Measurements from ENCODE around the gene BPGM.
"Not testable (repeated sequence)": the region's sequence is repeated elsewhere in the genome, so short reads cannot be mapped to it uniquely, and the experiment has no call there.

Gene BPGM

DNA sequence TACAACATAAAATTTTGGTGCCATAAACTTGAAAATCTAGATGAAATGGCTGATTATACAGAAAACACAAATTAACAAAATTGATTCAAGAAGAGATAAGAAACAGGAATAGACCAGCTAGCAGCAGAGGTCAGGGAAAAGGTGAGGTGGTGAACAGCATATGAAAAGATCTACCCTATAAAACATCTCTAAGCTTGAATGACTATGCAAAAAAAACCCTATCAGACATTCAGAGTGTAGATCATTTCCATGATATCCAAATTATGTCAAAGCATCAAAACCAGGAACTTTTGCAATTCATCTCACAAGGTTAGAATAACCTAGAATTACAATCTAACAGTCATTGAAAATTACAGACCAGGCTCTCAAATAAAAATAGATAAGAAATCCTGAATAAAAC, 14.6 kb upstream of the BPGM start:
- no peak for DNase-seq (ENCODE audit: low read depth)

DNA sequence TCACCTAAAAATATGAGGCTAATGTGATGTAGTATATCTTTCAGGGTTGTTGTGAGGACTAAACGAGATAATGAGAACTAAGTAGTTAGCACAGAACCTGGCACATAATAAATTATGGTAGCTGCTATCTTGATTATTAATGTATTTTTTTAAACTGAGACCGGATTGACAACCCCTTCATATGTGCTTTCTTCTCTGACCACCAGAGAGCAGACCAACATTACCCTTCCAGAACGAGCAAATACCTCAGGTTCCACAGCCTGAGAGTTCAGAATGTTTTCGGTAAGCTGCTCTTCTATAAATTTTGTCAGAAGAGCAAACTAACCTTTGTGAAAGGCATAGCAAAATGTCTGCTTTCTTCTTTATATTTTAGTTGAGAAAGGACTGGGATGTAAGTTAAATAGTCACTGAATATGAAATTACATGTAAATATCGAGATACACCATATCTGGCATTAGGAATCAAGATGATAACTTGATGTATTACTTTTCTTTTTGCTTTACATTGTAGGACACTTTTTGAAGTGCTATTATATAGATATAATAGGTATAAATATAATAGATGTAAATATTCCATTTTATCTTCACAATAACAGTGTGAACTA, 13.6 kb upstream of the BPGM start:
- no peak for DNase-seq (ENCODE audit: low read depth)

DNA sequence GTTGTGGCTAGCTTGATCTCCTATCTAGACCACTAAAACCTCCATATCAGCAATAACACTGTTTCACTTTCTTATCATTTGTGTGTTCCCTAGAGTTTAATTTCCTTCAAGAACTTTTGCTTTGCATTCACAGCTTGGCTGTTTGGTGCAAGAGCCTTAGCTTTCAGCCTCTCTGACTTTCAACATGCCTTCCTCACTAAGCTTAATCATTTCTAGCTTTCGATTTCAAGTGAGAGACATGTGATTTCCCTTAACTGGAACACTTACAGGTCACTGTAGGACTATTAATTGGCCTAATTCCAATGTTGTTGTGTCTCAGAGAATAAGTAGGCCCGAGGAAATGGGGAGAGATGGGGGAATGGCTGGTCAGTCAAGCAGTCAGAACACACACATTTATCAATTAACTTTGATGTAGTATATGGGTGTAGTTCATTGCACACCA, 10.6 kb upstream of the BPGM start:
- DNase-seq (ENCODE audit: low read depth), result no peak

DNA sequence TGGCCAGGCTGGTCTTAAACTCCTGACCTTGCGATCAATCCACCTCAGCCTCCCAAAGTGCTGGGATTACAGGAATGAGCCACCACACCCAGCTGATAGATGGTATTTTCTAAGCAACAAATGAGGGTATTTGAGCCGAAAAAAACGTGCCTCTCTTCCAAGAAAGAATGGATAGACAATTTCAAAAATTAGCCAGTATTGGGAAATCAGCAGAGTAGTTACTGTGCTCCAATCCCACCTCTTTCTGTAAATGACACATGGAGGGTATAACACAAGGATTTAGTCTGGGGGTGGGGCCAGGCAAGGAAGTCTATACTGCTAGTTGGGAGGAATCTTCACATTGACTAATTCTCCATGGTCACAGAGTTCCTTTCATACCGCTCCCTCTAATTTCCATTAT, 9.2 kb upstream of the BPGM start:
- DNase-seq (ENCODE audit: low read depth), result no peak

DNA sequence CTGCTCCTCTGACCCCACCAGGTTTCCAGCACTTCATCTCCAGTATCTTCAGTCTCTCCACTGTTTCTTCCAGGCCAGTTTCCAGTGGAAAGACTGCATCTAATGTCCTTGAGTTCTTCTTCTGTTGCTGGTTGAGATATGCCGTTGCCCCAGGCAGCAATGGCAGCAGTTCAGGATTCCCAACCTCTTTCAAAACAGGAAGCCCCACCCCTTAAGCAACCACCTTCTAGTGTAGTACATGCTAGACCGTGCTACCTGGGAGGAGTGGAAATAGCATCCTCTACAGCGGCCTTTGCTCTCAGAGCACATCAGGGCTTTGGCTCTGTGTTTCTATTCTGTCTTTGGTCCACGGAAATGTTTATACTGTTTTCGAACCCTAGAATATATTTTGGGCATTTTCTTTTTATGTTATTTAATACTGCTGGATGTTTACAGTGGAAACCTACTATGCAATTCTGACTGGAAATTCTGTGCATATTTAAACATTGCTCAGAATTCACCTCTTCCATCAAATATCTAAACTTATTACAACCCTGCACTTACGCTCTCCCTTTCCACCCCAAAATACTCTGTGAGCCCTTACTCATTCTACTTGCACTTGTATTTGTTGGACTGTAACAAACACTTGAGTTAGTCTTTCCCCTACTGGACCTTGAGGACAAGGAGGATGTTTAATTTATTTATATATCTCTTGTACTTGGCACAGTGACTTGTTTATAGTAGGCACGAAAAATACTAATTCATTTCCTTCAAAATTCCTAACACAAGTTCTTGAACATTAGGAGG, 8.5 kb upstream of the BPGM start:
- no peak for DNase-seq (ENCODE audit: low read depth)

DNA sequence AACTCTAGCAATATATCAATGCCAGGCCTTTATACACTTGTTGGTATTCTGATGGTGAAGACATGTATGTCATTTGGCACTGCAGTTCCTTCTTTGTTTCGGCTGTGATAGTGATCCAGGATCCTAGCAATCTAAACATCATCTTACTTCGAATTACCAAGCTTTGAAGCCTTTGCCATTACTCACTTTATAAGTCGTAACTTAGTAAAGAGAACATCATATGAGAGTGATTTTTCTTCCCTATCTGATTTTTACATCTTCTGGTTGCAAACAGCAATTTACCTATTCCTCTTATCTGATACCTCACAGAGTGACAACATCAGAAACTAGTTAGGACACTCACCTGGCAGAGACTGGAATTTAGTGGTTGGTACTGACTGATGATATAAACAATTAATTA, 7.6 kb upstream of the BPGM start:
- DNase-seq (ENCODE audit: low read depth), result no peak

DNA sequence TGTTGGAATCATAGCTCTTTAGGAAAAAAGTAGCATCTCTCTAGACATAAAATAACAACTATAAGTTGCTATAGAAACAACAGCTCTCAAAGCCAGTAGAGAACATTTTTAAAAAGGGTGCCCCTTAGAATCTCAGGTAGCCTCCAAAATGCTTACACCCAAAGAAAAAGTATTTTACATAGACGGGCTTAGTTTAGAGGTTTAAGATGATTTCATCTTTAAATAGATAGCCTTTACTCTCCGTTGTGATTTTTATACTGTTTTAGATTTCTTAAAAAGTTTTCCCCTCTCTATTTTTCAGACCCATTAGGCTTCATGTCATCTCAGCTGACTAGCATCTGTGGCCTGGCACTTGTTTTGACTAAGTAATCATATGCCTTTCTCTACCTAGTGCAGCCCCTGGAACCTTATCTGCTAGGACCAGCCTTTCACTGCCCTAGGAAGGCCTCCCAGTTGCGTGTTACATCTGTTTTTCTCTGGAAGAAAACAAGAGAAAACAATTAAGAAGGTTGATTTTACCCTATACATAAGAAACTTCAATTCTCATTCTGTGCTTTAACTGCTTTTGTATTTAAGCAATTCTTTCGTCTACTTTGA, 6.9 kb upstream of the BPGM start:
- no peak for DNase-seq (ENCODE audit: low read depth)

DNA sequence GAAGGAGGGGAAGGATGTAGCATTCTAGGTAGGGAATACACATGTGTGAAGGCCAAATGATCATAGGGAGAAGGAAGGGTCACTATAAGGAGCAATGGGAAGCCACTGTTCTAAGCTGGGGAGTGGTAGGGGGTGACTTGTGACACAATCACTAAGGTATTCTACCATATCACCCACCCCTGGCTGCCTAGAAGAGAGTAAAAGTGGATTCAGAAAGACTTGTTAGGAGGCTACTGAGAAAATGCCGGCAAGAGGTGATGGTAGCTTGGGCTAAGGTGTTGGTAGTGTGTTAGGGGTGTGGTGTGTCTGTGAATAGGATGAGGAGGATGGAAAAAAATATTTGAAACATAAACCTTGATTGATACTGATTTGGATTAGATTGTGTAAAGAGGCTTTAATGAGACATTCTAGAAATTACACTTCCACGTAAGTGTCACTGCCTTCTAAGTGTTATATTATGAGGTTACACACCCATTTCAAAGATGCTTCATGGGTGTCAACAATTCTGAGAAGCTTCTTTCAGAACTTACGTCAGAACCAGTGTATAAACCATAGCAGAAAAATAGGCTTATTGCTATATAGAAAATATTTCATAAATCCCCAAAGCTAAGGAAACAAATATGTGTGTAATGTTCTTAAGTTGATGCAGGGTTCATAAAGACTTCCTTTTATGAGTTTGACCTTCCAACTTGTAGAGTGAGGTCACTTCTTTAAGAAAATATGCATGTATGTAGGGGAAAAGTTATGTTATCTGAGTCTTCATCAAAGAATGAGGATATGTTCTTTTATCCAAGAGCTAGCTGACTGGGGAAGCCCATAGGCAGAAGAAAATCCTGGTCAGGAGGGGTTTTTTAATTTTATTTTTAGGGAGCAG, 5.6 kb upstream of the BPGM start:
- DNase-seq (ENCODE audit: low read depth), result no peak

DNA sequence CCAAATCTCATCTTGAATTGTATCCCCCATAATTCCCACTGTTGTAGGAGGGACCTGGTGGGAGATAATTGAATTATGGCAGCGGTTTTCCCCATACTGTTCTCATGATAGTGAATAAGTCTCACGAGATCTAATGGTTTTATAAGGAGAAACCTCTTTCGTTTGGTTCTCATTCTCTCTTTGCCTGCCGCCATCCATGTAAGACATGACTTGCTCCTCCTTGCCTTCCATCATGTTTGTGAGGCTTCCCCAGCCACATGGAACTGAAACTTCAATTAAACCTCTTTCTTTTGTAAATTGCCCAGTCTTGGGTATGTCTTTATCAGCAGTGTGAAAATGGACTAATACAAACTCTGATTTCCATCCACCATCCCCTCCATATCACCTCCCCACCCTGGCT, 4.7 kb upstream of the BPGM start:
- not testable (repeated sequence) for DNase-seq (ENCODE audit: low read depth)

DNA sequence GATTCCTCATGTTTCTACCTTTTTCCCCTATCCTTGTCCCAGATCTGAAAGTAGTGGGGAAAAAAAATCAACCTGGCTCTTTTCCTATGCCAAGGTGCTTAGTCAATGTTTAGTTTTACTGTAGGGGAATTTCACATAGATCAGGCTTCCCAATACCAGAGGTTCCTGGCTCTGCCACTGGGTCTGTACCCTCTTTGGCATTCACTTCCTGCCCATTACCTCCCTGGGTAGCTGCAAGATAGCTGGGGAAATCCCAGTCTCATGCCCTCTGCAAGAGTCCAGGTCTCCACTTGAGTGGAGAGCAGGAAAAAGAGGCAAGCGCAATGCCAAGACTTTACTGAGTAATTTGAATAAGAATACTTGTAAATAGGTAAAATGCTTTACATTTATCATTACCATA, 3.5 kb upstream of the BPGM start:
- no peak for DNase-seq (ENCODE audit: low read depth)

DNA sequence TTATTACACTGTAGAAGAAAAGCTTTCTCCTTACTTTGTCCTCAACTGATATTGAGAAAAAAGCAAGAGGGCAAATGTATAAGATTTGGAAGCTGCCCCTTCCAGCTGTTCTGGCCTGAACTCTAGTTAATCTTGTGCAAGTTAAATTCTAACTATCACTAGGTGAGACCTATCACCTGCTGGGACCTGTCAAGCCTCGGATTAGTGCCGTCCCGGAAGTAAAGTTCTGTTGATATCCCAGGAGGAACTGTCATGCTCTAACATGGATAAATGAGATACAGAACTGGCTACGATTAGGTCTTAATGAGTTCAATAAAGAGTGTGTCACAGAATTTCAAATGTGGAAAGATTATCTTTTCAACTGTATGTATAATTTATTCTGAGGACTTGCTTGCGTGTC, 1.2 kb upstream of the BPGM start:
- DNase-seq (ENCODE audit: low read depth), result no peak

DNA sequence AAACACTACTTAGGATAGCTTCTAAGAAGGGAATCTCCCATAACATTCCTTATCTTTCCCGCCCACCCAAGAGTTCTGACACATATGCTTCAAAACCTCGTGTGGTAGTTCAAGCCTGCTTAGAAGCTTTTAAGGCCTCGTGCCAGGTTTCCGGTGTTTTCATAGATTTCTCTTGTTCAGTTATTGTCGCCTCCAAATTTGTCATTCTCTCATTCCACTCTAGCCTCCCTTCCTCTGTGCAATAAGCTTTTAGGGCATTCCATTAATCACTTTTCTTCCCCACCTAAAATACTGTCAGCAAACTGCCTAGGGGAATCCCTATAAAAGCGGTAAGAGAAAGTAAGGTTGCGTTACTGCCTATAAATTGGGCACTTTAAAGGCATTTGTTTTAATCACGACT, 718 bp upstream of the BPGM start:
- no peak for DNase-seq (ENCODE audit: low read depth)

DNA sequence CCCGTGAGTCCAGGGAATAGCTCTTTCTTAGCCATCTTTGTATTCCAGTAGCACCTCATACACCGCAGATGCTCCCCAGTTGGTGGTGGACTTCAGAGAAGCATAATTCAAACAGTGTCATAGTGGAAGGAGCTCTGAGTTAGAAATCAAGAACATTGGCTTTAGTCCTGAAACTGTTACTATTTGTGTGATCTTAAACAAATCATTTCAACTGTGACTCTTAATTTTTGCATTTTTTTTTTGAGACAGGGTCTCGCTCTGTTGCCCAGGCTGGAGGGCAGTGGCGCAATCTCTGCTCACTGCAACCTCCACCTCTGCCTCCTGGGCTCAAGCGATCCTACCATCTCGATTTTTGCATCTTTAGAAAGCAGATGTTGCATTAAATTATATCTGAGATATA, 1.8 kb downstream of the BPGM start:
- DNase-seq (ENCODE audit: low read depth), result no peak

DNA sequence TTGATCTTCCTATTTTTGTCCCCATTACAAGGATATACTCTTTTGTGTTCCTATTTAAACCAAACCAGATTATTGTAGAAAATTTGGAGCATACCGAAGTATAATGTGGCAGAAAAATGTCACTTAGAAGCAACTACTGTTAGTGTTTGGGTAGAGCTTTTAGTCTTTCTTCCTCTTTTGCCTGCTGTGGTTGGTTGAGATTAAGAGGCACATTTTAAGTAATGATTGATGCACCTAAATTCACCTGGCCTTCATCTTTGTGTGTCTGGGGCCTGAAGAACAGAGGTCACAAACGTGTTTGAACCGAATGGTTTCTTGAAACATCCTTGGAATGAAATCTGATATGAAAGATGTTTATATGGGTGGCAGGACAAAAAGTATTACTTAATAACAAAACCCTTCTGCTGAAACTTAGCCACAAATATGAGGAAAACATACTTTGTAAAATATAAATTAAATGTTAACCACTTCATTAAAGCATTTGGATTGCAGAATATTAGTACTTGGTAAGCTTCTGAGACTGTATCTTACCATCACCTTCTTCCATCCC, 2.6 kb downstream of the BPGM start:
- DNase-seq (ENCODE audit: low read depth), result no peak

DNA sequence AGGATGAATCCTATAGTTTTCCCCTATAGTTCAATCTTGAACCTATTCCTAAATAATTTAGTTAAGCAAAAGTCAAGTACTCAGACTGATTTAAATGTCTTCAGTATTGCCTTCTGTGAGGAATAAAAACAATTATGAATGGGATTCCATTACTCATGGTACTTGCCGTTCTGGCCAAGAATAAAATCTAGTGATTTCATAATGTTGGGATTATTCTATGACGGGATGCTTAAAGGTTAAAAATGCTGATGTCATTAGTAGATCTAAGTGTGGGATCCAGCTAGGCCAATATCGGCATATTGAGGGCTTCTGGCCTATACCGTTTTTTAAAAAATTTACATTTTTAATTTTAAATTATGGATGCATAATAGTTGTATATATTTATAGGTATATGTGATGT, 5.3 kb downstream of the BPGM start:
- DNase-seq (ENCODE audit: low read depth), result no peak

DNA sequence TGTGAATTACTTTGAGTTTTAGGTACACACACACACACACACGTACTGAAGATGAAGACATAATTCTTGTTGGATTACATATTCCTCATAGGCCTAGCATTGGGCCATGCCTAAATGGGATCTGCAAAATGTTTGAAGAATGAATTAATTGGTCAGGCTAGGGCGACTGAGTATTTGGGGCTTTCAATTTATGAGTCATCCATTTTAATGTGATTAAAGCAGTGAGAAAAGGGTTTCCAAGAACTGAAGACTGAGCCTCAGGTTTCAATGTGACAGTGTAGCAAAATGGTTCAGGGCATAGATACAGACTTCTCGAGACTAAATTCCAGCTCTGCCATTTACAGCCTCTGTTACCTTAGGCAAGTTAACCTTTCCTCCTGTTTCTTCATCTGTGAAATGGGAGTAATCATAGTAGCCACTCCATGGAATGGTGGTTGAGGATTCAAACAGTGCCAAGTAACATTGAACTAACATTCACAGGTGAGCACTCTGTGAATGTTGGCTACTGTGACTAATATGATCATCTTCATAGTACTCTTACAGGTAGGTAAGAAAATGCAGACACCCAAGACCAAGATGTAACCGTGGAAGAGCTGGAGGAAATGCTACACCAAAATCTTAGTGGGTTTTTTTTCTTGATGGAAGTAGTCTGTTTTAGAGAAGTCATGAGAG, 7.6 kb downstream of the BPGM start:
- DNase-seq (ENCODE audit: low read depth), result no peak

DNA sequence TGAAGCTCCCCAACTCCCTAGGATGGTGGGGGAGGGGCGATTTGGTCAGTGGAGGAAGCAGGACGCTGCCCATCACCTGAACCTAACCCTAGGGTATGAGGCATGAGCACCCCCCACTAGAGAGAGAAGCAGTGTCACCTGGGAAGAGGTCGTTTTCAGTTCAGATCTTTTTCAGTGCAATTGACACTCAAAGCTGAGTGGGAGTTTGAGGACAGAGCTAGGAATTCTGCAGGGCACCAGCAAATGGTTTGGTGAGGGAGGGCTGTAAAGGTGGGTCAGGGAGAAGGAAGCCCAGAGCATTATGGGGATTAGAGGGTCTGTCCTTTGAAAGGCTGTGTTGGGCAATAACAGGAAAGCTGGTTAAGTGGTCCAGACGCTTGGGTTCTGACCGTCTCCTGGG, 10.9 kb downstream of the BPGM start:
- no peak for DNase-seq (ENCODE audit: low read depth)

DNA sequence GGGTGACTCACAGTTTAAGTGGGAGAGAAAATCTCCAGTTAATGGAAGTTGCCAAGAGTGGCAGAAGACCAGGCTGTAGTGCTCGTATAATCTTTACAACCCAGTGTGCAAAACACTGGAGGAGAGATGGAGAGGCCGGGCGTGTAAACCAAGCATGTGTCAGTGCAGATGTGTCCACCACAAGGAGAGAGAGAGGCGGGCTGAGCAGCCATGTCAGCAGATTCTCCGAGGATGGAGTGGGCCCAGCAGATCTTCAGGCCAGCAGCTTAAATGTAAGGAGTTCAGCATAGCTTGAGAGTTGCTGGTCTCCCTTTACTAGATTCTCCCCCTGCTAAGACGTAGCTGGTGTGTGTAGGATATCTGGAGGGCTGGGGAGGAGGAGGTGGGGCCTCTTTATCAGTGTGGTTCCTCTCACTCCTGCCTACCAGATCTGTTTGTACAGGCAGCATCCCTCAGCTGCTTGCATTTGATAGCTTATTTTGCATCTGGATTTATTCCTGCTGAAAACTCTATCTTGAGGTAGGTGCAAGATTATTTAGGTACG, 13.7 kb downstream of the BPGM start:
- no peak for DNase-seq (ENCODE audit: low read depth)

DNA sequence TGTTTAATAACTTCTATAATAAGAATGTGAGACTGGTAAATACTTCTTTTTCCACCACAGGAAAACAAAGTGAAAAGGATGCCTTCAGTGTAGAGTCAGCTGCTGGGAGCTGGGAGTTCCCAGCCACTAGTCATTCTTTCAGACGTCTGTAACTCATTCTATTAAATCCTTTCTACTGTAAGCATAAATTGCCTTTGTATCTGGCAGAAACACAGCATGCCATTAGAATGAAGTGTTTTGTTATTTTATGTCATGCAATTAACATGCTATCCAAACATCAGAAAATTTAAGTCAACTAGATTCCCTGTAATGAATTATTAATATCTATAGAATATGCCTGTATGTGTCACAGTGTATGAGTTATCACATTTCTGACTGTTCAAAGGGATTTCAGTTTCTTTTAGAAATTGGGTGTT, 14.3 kb downstream of the BPGM start:
- DNase-seq (ENCODE audit: low read depth), result no peak

DNA sequence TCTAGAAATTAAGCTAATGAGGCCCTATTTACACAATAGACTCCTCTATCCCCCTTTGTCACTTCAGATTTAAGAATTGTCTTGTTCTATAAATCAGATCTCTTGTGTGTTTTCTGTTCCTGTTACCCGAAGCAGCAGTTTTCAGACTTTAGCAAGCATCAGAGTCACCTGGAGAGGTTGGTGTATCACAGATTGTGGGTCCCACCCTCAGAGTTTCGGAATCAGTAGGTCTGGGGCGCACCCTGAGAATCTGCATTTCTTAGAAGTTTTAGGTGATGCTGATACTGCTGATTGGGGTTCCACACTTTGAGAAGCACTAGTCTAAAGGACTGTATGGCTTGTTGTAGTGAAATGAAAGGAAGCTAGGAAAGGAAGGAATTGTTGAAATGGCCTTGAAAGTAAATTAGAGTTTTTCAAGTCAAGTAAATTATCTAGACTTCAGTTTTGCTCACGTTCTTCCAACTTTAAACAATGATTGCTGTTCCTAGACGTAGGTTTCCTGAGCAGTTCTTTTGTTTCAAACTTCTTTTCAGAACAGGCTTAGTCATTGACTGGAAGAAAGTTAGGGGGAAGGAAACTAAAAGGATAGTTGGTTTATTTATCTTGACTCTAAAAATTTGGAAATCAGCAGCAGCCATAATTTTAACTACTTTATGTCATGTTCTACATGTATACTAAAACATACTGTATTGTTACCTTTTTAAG, 15.7 kb downstream of the BPGM start:
- DNase-seq (ENCODE audit: low read depth), result no peak

DNA sequence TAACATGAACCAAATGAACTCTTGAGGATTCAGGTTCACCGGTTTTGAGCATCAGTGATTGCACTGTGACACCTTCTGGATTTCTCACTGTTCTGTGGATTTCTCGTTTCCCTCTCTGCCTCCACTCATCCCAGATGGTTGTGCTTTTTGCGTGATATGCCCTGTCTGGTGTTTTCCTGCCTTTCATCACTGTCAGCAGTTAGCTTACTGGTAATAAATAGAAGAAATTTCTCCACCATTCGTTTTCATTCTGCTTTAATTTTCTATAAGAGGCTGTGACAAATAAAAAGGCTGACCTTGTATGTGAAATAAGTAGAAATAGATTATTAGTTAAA, 16.2 kb downstream of the BPGM start:
- DNase-seq (ENCODE audit: low read depth), result no peak

Measured in stimulated activated CD8-positive, alpha-beta memory T cell treated with anti-CD3 and anti-CD28 coated beads, Interleukin-15, amount 100 ng/mL, for 1 hour (primary cell).